HG03095 (cell line): ENCODE measurements around the gene ANO1.

Experiments used
- ATAC-seq: cut with Tn5 transposase; IDR thresholded peaks from one replicate; pipeline ENCODE4 v1.9.1; 2021; ENCODE audit warnings: moderate library complexity; ENCODE audit not compliant: unreplicated experiment

Gene ANO1

DNA sequence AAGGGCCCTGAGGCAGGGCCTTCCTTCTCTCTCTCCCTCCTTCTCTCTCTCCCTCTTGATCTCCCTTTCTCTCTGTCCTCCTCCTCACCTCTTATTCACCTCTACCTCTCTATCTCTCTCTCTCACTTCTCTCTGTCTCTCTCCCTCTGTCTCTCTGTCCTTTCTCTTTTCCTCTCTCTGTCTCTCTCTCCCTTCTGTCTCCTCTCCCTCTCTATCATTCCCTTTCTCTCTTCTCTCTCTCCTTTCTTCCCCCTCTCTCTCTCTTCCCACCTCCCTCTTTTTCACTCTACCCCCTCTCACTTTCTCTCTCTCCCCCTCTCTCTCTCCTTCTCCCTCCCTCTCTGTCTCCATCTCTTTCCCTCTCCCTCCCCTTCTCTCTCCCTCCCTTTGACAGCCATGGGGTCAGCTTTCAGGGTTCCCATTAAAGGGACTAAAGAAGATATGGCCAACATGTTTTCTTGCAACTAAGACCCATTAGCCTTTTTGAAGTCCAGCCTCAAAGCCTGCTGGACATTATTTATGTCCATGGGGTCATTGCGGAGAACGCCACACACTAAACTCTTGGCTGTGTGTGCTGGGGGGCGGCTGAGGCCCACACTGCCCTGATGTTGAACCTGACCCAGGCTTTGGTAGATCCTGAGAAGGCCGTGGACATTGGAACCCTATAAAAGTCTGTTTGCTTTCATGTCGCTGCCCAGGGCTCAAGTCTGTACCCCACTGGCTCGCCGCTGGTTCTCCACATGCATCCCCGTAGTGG lies 15.0 kb downstream of the ANO1 start:
- ATAC-seq, result no peak

- ATAC-seq, result no peak
These were observed 17.6 kb downstream of the ANO1 start for GRCh38 chr11:70095541-70096252.

GRCh38 chr11:70097783-70098563 lies 19.9 kb downstream of the ANO1 start:
- no peak for ATAC-seq

DNA sequence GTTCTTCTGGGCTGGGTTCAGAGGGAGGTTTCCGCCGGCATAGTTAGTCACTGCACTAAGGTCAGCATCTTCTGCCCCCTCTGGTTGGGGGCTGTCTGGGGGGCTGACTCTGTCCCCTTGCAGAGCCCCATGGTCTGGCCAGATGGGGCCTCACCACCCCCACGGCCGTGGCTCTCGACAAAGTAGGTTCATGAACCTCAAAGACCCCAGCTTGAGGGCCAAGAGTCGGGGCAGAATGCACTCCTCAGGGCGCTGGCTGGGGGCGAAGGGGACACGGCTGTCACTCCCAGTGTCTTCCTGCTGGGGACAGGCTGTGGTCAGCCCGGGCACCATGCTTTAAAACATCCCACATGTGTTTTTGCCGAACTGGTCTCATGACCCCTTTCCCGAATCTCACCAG lies 20.8 kb downstream of the ANO1 start:
- ATAC-seq, result no peak

GRCh38 chr11:70099578-70100279 lies 21.6 kb downstream of the ANO1 start:
- ATAC-seq, result no peak

DNA sequence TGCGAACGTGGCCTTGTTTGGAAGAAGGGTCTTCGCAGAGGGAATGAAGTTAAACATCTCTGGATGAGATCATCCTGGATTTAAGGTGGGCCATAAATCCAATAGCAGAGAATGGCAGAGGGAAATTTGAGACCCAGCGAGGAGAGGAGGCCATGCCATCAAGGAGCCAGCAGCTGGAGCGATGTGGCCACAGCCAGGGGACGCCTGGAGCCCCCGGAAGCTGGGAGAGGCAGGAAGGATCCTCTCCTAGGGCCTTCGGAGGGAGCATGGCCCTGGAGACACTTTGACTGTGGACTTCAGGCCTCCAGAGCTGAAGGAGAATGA lies 22.1 kb downstream of the ANO1 start:
- ATAC-seq, result no peak

GRCh38 chr11:70100791-70101190 lies 22.7 kb downstream of the ANO1 start:
- no peak for ATAC-seq

GRCh38 chr11:70103256-70103975 lies 25.3 kb downstream of the ANO1 start:
- no peak for ATAC-seq

GRCh38 chr11:70104419-70104818 lies 26.3 kb downstream of the ANO1 start:
- ATAC-seq, result no peak

- ATAC-seq, result no peak
These were observed 26.8 kb downstream of the ANO1 start for GRCh38 chr11:70104961-70105360.

DNA sequence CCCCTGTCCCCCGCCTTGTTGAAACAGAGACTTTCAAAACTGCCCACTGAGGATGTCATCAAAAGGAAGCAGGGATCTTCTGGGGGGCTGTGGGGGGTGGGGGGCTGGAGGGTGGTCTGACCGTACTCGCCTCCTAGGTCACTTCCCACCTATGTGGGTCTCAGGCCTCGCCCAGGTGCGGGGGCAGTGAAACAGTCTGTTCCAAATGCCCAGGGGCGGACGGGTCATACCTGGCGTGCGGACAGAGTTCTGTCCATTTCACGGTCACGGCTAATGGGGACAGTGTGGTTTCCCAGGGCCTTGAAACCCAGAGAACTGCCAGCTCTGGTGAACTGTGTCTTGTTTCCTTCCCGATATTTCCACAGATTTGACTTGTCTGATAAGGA lies 27.2 kb downstream of the ANO1 start:
- no peak for ATAC-seq

DNA sequence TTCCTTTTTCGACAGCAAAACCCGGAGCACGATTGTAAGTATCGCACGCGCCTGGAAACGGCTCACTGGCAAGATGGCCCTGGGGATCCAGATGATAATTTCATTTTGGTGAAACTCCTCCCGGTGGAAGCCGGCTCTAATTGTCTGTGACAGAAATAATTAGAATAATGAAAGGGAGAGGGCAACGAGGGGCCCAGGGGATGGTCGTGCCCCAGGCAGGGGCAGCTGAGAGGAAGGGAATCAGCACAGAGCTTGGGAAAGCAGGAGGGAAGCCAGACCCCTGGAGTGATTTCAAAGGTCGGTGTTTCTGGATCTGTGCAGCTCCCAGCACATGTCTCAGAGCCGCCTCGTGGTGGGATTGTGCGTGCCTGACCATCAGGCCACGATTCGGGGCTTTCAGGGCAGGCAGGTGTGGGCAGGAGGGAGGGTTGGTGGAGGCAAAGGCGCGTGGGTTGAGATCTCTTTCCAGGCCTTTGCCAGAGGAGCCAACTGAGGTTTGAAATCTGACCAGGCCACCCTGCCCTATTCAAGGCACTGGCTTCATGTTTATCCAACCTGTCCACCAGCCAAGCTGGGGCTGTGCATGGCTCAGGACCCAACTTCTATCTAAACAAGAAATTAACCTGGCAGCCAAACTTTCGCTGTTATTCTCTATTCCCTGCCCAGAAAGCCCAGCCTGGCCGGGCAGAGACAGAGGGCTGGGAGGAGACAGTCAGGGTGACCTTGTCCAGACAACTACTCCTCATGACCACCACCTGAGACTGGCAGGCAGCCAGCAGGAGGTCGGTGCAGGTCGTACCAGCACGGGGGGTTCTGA lies 27.8 kb downstream of the ANO1 start:
- no peak for ATAC-seq

DNA sequence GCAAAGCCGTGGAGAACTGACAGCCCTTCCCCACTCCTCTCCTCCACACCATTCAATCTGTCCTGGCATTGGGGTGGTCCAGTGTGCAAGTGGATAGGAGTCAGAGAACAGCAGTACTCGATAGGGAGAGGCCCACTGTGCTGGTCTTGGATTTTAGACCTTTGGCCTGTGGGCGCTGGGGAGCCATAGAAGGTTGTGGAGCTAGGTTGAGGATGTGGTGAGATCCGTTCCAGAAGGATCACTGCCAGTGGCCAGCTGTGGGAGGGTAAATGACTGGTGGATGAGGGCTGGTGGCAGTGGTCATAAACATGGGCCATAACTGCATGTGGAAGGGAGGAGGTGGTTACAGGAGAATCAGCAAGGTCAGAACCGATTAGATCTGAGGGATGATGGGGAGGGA lies 28.6 kb downstream of the ANO1 start:
- no peak for ATAC-seq

DNA sequence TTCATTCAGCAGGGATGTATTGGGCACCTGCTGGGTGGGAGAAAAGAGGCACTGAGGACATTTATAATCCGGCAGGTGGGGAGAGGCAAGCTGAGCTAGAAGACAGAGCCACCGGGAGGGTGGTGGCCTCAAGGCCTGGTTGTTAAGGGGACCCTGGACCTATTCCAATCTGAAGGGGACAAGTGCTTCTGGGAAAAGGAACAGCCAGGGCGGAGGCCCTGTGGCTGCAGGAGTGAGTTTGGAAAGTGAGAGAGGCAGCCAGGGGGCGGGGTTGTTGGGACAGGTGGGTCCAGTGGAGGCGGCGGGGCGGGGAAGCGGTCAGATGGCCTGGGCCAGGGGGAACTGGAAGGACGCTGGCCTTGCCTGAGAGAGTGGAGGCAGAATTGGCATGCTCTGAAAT lies 29.1 kb downstream of the ANO1 start:
- no peak for ATAC-seq

DNA sequence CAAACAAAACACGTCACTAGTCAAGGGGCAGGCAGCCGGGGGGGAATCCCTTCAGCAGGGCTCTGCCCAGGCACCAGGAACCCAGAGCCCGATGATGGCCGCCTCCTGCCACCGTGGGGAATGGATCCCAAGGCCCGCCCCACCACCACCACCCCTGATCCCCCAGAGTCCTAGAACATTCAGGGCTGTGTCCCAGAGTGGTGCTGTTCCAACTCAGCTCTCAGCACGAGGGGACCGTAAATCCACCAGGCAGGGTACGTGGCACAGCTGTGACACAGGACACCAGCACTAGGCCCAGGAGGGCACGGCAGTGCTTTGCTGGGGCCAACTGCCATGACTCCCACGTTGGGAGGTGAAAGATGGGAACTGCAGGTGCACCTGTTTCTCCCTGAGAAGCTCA lies 29.6 kb downstream of the ANO1 start:
- ATAC-seq, result no peak

- ATAC-seq, result no peak
These were observed 30.1 kb downstream of the ANO1 start for GRCh38 chr11:70108250-70108649.

DNA sequence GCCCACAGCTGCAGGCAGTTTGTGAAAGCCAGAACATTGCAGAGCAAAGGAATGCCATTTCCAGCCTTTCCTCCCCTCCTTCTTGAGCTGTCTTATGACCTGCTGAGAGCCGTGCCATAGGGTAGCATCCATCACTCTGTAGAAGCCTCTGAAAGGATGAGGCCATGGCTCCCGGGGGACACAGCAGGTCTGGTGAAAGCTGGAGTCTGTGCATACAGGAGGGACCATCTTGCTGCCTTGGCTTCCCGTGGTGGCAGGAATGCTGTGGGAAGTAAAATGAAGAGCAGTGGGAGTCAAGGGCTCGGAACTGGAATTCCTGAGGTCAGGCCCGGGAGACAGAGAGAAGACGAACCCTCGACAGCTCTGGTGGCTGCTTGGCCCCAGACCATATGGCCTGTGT lies 30.9 kb downstream of the ANO1 start:
- ATAC-seq, result no peak

GRCh38 chr11:70109903-70110302 lies 31.8 kb downstream of the ANO1 start:
- no peak for ATAC-seq

GRCh38 chr11:70110538-70111055 lies 32.5 kb downstream of the ANO1 start:
- ATAC-seq, result no peak
